ENCODE data around the gene HDAC10.

HDAC10 gene

GRCh38 chr22:50197856-50198623 is 53.0 kb downstream of the HDAC10 start:
- DNase-seq = no peak

- DNase-seq = no peak
These were observed 53.9 kb downstream of the HDAC10 start for GRCh38 chr22:50197000-50197800.

GRCh38 chr22:50196256-50196655 is 54.8 kb downstream of the HDAC10 start:
- no peak for DNase-seq
